GM19463 (cell line): ENCODE measurements around the gene MAGEA3.
"Not testable (repeated sequence)": the region's sequence is repeated elsewhere in the genome, so short reads cannot be mapped to it uniquely, and the experiment has no call there.

Experiments used
- ATAC-seq: cut with Tn5 transposase; IDR thresholded peaks from one replicate; pipeline ENCODE4 v1.9.1; 2021; ENCODE audit warnings: mild to moderate bottlenecking, moderate library complexity; ENCODE audit not compliant: unreplicated experiment

The MAGEA3 gene

DNA sequence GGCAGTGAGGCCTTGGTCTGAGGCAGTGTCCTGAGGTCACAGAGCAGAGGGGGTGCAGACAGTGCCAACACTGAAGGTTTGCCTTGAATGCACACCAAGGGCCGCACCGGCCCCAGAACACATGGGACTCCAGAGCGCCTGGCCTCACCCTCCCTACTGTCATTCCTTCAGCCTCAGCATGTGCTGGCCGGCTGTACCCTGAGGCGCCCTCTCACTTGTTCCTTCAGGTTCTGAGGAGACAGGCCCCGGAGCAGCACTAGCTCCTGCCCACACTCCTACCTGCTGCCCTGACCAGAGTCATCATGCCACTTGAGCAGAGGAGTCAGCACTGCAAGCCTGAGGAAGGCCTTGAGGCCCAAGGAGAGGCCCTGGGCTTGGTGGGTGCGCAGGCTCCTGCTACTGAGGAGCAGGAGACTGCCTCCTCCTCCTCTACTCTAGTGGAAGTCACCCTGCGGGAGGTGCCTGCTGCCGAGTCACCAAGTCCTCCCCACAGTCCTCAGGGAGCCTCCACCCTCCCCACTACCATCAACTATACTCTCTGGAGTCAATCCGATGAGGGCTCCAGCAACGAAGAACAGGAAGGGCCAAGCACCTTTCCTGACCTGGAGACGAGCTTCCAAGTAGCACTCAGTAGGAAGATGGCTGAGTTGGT is 37.4 kb downstream of the MAGEA3 start:
- ATAC-seq, result no peak

GRCh38 chrX:152736528-152736927 is 37.9 kb downstream of the MAGEA3 start:
- not testable (repeated sequence) for ATAC-seq

DNA sequence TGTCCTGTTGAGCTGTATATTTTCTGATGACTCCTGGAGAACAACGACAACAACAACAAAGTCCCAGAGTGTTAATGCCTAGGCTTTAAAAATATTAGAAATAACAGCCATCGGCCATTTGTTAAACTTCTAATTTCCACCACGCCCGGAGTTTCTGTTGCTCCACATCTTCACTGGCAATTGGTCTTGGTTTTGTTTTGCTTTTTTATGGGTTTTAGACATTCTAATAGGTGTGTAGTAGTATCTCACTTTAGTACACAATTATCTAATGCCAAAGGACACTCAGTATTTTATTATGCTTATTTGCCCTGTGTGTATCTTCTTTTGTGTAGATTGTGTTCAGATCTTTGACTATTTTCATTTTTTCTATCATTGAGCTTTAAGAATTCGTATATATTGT is 40.0 kb downstream of the MAGEA3 start:
- ATAC-seq, result no peak
